Lower leg skin (tissue), 4 donors: Measurements from ENCODE around the gene MRPL21. TPM values are rescaled to one million over a fixed set of nuclear protein-coding genes. Genes with fewer than 3 reads are reported as not detected.

Experiments used
- DNase-seq, 2 donors: peaks; one replicate each; pipeline ENCODE4 v3.0.0-alpha.2; 2019; ENCODE audit warnings: low spot score in 2 of 2
- H3K4me3 ChIP-seq: fragments of 200-600 bp; sonication (generic); 2 replicates; pipeline ENCODE4 v1.5.1; 2017; ENCODE audit warnings: mild to moderate bottlenecking, low read depth; ENCODE audit not compliant: poor library complexity, severe bottlenecking
- POLR2A ChIP-seq, 2 donors: fragments of 450-650 bp; IDR thresholded peaks; one replicate each; pipeline ENCODE4 v1.6.1; 2016 to 2017; ENCODE audit warnings: antibody characterized with exemption in 2 of 2, mild to moderate bottlenecking in 1 of 2, moderate library complexity in 1 of 2
- WGBS, 2 donors: methylation state at CpG; one replicate each; pipeline ENCODE4 v1.1.5; 2018; 5-methylcytosine and 5-hydroxymethylcytosine counted together
- intact Hi-C: fragments of 100-400 bp; cut with DNase I; formaldehyde crosslinking; loops from one replicate; pipeline ENCODE4 v1.15.0; 2023; ENCODE audit warnings: low total_unique reads
- total RNA-seq, 4 donors: library from RNA; depleted of rRNA; stranded (reverse); fragments of >200 nt; gene quantifications; one replicate each; pipeline ENCODE4 v1.1.0, GENCODE V29; 2016
- TF ChIP-seq, protein P1 (sequence below), 3 donors: fragments of 450-650 bp; IDR thresholded peaks; one replicate each; pipeline ENCODE4 v1.5.1; 2016; ENCODE audit warnings: antibody characterized with exemption in 3 of 3, mild to moderate bottlenecking in 3 of 3, moderate library complexity in 2 of 3

Gene MRPL21
- total RNA-seq, 4 donors from 2014 or later: 34.0 to 54.5 (median 41.8) TPM

DNA sequence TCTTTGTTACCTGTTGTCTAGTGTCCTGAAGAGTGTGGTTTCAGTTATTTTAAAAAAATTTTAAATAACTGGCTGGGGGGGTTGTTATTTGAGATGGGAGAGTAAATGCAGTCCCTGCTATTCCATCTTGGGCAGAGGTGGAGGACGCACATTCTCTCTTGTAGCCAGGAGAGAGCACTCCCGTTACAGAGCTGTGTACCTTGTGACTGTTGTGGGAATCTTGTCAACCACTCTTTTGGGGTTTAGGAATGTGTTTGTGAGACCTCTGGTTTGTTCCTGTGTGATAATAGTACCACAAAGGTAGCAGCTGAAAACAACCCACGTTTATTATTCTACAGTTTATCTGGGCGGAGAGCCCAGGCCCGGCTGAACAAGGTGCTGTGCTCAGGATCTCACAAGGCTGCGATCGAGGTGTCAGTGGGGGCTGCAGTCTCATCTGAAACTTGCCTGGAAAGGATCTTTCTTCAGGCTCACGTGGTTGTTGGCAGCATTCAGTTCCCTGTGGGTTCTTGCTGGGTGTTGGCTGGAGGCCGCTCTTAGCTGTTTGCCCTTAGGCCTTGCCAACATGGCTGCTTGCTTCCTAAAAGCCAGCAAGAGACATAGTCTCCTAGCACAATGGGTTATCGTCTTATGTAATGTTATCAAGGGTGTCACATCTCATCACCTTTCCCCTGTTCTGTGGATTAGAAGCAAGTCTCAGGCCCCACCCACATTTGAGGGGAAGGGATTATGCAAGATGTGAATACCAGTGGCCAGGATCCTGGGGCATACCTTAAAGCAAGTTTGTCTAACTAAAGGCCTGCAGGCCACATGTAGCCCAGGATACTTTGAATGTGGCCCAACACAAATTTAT, 20.7 kb upstream of the MRPL21 start:
- intact Hi-C loops: no loop called here
- 83 to 90% methylated on average over 10 of the region's 10 CpGs for WGBS, 2 donors

DNA sequence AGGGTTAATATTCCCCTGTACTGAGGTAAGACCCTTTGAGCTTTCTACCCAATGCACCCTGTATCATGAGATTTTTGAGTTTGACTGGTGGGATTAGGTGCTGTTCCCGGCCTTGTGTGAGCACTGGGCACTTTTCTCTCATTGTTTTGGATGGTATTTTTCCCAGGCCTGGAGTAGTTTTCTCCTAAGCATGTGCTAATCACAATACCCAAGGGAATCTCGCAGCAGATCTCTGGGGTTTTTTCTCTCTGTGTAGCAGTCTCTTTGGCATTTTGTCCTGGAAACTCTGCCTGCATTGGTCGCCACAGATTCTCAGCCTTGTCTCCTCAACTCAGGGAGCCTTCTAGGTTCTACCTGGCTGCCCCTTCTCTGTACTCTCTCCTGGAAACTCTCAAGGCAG, 20.0 kb upstream of the MRPL21 start:
- no peak for TF ChIP-seq POLR2A (IDR thresholded peaks at IDR 0.05)
- TF ChIP-seq, protein P1, sequence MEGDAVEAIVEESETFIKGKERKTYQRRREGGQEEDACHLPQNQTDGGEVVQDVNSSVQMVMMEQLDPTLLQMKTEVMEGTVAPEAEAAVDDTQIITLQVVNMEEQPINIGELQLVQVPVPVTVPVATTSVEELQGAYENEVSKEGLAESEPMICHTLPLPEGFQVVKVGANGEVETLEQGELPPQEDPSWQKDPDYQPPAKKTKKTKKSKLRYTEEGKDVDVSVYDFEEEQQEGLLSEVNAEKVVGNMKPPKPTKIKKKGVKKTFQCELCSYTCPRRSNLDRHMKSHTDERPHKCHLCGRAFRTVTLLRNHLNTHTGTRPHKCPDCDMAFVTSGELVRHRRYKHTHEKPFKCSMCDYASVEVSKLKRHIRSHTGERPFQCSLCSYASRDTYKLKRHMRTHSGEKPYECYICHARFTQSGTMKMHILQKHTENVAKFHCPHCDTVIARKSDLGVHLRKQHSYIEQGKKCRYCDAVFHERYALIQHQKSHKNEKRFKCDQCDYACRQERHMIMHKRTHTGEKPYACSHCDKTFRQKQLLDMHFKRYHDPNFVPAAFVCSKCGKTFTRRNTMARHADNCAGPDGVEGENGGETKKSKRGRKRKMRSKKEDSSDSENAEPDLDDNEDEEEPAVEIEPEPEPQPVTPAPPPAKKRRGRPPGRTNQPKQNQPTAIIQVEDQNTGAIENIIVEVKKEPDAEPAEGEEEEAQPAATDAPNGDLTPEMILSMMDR (IDR thresholded peaks at IDR 0.05): no peak
- no peak overlapping the region for H3K4me3 ChIP-seq
- no peak for DNase-seq
- intact Hi-C loops: no loop called here
- 82 to 83% methylated on average over 3 of the region's 3 CpGs for WGBS, 2 donors

More for the DNA sequence above, 20.7 kb upstream of the MRPL21 start:
- TF ChIP-seq, protein P1 (IDR thresholded peaks at IDR 0.05): no peak
- no peak for TF ChIP-seq POLR2A (IDR thresholded peaks at IDR 0.05)
- DNase-seq: no peak
- H3K4me3 ChIP-seq: no peak overlapping the region

DNA sequence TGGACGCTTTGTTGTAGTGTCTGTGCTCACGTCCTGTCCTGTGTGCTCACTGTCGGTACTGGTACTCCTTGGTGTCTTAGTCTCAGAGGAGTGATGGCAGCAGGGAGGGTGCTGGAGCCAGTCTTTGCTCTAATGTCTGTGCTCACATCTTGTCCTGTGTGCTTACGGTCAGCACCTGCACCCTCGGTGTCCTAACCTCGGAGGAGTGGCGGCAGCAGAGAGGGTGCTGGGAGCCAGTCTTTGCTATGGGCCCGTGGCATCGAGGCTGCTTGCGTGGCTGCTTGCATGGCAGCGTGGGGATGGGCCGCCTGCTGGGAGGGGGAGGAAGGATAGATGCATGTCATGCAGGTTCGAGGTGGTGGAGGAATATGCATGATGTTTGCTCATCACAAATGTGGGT, 12.8 kb upstream of the MRPL21 start:
- H3K4me3 ChIP-seq: no peak overlapping the region
- 93% methylated on average over 13 of the region's 13 CpGs for WGBS, 2 donors
- DNase-seq: no peak
- intact Hi-C loops: no loop called here
- TF ChIP-seq, protein P1 (IDR thresholded peaks at IDR 0.05): no peak
- no peak for TF ChIP-seq POLR2A (IDR thresholded peaks at IDR 0.05)

DNA sequence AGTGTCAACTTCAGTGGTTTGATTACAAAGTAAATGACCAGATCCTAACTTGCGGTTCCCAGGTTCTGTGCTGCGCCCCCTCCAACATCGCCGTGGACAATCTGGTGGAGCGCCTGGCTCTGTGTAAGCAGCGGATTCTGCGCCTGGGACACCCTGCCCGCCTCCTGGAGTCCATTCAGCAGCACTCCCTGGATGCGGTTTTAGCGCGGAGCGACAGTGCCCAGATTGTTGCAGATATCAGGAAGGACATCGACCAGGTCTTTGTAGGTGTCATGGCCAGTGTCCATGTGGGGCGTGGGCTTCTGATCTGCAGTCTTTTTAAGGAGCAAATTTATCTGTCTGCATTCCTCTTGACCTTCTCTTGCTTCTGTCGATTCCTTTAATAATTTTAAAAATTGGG, 11.1 kb upstream of the MRPL21 start:
- 95% methylated on average over 15 of the region's 15 CpGs for WGBS, 2 donors
- no peak overlapping the region for H3K4me3 ChIP-seq
- intact Hi-C loops: no loop called here
- no peak for TF ChIP-seq POLR2A (IDR thresholded peaks at IDR 0.05)
- TF ChIP-seq, protein P1 (IDR thresholded peaks at IDR 0.05): no peak
- DNase-seq: no peak

DNA sequence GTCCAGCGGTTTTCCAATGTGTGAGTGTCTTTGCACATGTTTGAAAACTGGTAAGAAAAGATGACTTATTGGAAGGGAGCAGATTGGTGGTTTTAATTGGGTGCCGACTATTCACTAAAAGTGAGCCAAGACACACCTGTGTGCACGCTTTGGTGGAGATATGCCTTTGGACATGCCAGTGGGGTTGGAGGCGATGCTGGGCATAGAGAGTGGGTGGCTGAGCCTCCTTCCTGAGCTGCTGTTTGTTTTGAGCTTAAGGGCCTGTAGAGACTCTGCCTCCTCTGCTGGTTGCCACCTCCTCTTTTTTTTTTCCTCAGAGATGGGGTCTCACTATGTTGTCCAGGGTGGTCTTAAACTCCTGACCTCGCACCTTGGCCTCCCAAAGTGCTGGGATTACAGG, 9.6 kb upstream of the MRPL21 start:
- H3K4me3 ChIP-seq: no peak overlapping the region
- intact Hi-C loops: no loop called here
- WGBS, 2 donors: 93 to 97% methylated on average over 5 of the region's 5 CpGs
- no peak for DNase-seq
- TF ChIP-seq, protein P1 (IDR thresholded peaks at IDR 0.05): no peak
- no peak for TF ChIP-seq POLR2A (IDR thresholded peaks at IDR 0.05)
